Natural killer cell (primary cell): Measurements from ENCODE around the gene CITED4. TPM values are rescaled to one million over a fixed set of nuclear protein-coding genes. Genes with fewer than 3 reads are reported as not detected.
A peak's percentile ranks its signal among the peaks of the same experiment; 100 is the strongest.

Source experiments
- ATAC-seq, 3 donors: fragments of 150-1000 bp in 2 of 3; fragments of 200-7000 bp in 1 of 3; cut with Tn5 transposase; 1 replicate in 1 of 3; 2 replicates in 2 of 3; pipeline ENCODE4 v1.10.0; 2021; ENCODE audit warnings: mild to moderate bottlenecking in 2 of 3, moderate library complexity in 2 of 3
- DNase-seq, 2 donors: peaks; one replicate each; pipeline versions ENCODE4 v3.0.0 to v3.0.0-alpha.2; 2013 to 2021; ENCODE audit warnings: mixed read lengths in 1 of 2
- H3K27ac ChIP-seq: one replicate; pipeline ENCODE4 v1.5.1; 2013; ENCODE audit warnings: mild to moderate bottlenecking, low read length
- H3K27me3 ChIP-seq: one replicate; pipeline ENCODE4 v1.6.1; 2013; ENCODE audit warnings: low read length; ENCODE audit not compliant: control insufficient read depth, insufficient read depth
- H3K36me3 ChIP-seq: one replicate; pipeline ENCODE4 v1.6.1; 2013; ENCODE audit warnings: low read length; ENCODE audit not compliant: control insufficient read depth, insufficient read depth
- H3K4me1 ChIP-seq: one replicate; pipeline ENCODE4 v1.6.1; 2013; ENCODE audit warnings: low read length; ENCODE audit not compliant: control insufficient read depth, insufficient read depth
- H3K4me3 ChIP-seq: one replicate; pipeline ENCODE4 v1.5.1; 2013; ENCODE audit warnings: low read length
- H3K9me3 ChIP-seq: one replicate; pipeline ENCODE4 v1.6.1; 2013; ENCODE audit warnings: low read length; ENCODE audit not compliant: control insufficient read depth, insufficient read depth
- H3K27ac Mint-ChIP-seq, 2 donors: one replicate each; pipeline ENCODE4 v1.8.0; 2022; ENCODE audit warnings: mild to moderate bottlenecking in 2 of 2, mixed read lengths in 2 of 2, moderate library complexity in 1 of 2
- H3K27me3 Mint-ChIP-seq, 2 donors: one replicate each; pipeline ENCODE4 v1.8.0; 2022; ENCODE audit warnings: low read depth in 2 of 2, mixed read lengths in 2 of 2
- H3K36me3 Mint-ChIP-seq: one replicate; pipeline ENCODE4 v1.8.0; 2022; ENCODE audit warnings: mixed read lengths
- H3K4me1 Mint-ChIP-seq, 2 donors: one replicate each; pipeline ENCODE4 v1.8.0; 2022; ENCODE audit warnings: mixed read lengths in 2 of 2
- H3K4me3 Mint-ChIP-seq: one replicate; pipeline ENCODE4 v1.8.0; 2022; ENCODE audit warnings: mild to moderate bottlenecking, moderate library complexity, mixed read lengths
- H3K9me3 Mint-ChIP-seq, 2 donors: one replicate each; pipeline ENCODE4 v1.8.0; 2022; ENCODE audit warnings: mixed read lengths in 2 of 2
- WGBS: methylation state at CpG from one replicate; pipeline ENCODE4 v1.1.7; 2013; ENCODE audit warnings: missing lambda C conversion rate; ENCODE audit not compliant: insufficient coverage; 5-methylcytosine and 5-hydroxymethylcytosine counted together
- intact Hi-C: fragments of 100-400 bp; cut with micrococcal nuclease; formaldehyde crosslinking; loops from one replicate; pipeline ENCODE4 v1.14.2; 2022
- total RNA-seq, 4 donors: library from RNA; stranded (reverse); fragments of 120-200 nt in 1 of 4; gene quantifications; one replicate each; pipeline versions ENCODE4 v1.2.3 to v1.2.4, GENCODE V29; 2013 to 2022
- TF ChIP-seq, protein P1 (sequence below): fragments of 200-600 bp; IDR thresholded peaks from one replicate; pipeline ENCODE4 v1.8.0; 2022; ENCODE audit warnings: antibody characterized with exemption

Gene CITED4
- total RNA-seq, 3 donors from 2014 or later (not counting 1 experiment from before 2014, with no cell fraction given), result 3.5 to 7.7 (median 4.9) TPM

DNA sequence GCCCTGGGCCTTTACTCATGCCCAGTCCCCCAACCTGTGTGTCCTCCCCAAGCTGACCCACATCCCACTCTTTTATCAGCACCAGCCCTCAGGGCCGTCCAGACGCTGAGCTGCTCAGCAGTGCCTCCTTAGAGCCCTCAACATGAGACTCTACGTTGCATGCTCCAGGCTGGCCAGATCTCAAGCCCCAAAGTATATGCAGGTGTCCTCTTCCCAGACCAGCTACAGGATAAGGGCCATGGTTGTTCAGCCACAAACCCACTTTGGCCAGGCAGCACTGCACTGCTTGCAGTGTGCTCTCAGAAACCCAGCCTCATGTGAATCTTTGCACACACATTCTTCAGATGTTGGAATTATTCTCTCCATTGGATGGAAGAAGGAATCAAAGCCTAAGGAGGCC is 6.0 kb downstream of the CITED4 start:
- Histone ChIP-seq H3K27me3 (no peaks in the 10 kb centered on the region), H3K4me1 (peaks cover 7% of the 10 kb centered on the region), H3K27ac (no peak overlapping the region), H3K4me3 (no peak overlapping the region), H3K36me3 (no peaks in the 10 kb centered on the region), H3K9me3 (no peaks in the 10 kb centered on the region)
- intact Hi-C loops, result no loop called here
- Mint-ChIP-seq H3K27me3 (peaks cover 23 to 31% of the 10 kb centered on the region in 2 donors), H3K27ac (peak overlapping the region in 1 of 2 donors; percentile 29), H3K4me3 (no peak overlapping the region), H3K36me3 (no peaks in the 10 kb centered on the region), H3K9me3 (no peaks in the 10 kb centered on the region), H3K4me1 (peaks cover 0 to 5% of the 10 kb centered on the region in 2 donors)
- WGBS, result 92% methylated on average over 3 of the region's 3 CpGs
- ATAC-seq (no peak), DNase-seq (no peak)
- TF ChIP-seq, protein P1, sequence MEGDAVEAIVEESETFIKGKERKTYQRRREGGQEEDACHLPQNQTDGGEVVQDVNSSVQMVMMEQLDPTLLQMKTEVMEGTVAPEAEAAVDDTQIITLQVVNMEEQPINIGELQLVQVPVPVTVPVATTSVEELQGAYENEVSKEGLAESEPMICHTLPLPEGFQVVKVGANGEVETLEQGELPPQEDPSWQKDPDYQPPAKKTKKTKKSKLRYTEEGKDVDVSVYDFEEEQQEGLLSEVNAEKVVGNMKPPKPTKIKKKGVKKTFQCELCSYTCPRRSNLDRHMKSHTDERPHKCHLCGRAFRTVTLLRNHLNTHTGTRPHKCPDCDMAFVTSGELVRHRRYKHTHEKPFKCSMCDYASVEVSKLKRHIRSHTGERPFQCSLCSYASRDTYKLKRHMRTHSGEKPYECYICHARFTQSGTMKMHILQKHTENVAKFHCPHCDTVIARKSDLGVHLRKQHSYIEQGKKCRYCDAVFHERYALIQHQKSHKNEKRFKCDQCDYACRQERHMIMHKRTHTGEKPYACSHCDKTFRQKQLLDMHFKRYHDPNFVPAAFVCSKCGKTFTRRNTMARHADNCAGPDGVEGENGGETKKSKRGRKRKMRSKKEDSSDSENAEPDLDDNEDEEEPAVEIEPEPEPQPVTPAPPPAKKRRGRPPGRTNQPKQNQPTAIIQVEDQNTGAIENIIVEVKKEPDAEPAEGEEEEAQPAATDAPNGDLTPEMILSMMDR, result no peak

DNA sequence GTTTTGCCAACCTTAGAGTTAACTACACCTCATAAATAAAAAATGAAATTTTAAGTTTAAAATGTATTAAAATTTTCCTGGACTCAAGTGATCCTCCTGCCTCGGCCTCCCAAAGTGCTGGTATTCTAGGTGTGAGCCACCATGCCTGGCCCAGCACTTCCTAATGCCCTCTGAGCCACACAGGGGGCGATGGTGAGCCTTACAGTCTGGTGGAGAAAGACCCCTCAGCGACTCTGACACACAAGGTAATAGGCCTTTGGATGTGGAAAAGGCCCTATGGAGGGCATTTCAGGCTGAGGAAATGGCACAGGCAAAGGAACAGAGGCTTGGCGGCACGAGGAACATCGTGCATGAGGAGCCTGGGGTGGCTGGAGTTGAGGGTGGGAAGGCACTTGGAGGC is 6.7 kb downstream of the CITED4 start:
- peaks cover 0 to 2% of the 10 kb centered on the region in 2 donors for H3K4me1 Mint-ChIP-seq
- H3K27ac Mint-ChIP-seq, result no peak overlapping the region
- intact Hi-C loops, result no loop called here
- Histone ChIP-seq H3K27ac (no peak overlapping the region), H3K9me3 (no peaks in the 10 kb centered on the region), H3K4me1 (peaks cover under 1% of the 10 kb centered on the region), H3K27me3 (no peaks in the 10 kb centered on the region), H3K4me3 (no peak overlapping the region), H3K36me3 (no peaks in the 10 kb centered on the region)
- no peak for ATAC-seq
- H3K27me3 Mint-ChIP-seq, result peaks cover 23 to 26% of the 10 kb centered on the region in 2 donors
- H3K36me3 Mint-ChIP-seq, result no peaks in the 10 kb centered on the region
- H3K4me3 Mint-ChIP-seq, result no peak overlapping the region
- TF ChIP-seq, protein P1, result peak; percentile 25
- peak in 1 of 2 donors; percentile 46 for DNase-seq
- WGBS, result 83% methylated on average over 6 of the region's 6 CpGs
- no peaks in the 10 kb centered on the region for H3K9me3 Mint-ChIP-seq

DNA sequence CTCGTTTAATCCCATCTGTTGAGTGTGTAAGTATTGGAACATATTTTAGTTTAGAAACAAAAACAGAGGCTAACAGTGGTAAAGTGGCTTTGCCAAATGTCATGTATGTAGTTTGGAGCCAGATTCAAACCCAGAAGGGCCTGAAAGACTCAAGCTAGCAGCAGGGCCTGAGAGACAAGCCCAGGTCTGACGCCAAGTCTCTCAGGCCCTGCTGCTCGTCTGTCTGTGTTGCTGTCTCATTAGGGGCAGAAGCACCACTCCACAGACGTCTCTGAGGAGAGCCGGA is 8.3 kb downstream of the CITED4 start:
- Histone ChIP-seq H3K36me3 (no peaks in the 10 kb centered on the region), H3K4me3 (no peak overlapping the region), H3K4me1 (peaks cover 6% of the 10 kb centered on the region), H3K27me3 (no peaks in the 10 kb centered on the region), H3K27ac (no peak overlapping the region), H3K9me3 (no peaks in the 10 kb centered on the region)
- ATAC-seq, result no peak
- H3K9me3 Mint-ChIP-seq, result no peaks in the 10 kb centered on the region
- intact Hi-C loops, result no loop called here
- no peaks in the 10 kb centered on the region for H3K36me3 Mint-ChIP-seq
- H3K27ac Mint-ChIP-seq, result no peak overlapping the region
- TF ChIP-seq, protein P1, result no peak
- no peak for DNase-seq
- 87% methylated on average over 5 of the region's 5 CpGs for WGBS
- H3K4me1 Mint-ChIP-seq, result peaks cover 6 to 8% of the 10 kb centered on the region in 2 donors
- H3K4me3 Mint-ChIP-seq, result no peak overlapping the region
- H3K27me3 Mint-ChIP-seq, result peaks cover 9 to 11% of the 10 kb centered on the region in 2 donors

DNA sequence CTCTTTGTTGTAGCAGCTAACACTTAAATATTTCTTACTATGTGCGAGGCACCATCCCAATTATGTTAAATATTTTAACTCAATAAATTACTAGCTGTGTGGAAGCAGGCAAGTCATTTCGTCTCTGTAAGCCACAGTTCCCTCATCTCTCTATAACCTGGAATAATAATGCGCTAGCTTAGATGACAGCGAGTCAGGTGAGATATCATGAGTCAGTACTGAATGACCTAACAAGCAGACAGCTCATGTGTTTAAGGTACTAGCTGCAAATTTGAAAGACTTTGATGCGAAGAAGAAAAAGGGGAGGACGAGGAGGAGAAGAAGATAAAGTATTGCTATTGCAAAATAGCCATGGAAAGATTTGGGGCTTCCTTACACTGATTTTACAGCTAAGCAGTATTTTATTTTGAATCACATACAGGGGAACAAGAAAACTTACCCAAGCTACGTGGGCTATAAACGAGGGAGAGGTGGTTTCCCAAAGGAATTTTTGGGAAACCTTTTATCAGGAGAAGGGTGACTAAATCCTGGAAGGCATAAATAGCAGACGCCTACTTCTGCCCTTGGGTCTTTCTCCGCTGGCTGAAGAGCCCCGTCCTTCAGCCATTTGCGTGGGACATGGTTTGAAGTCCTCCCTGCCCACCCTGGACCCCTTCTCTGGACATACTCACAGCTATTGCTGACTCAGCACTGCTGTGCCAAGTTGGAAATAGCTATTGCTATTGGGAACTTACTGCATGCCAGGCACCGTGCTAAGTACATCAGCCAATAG is 8.9 kb downstream of the CITED4 start:
- no peaks in the 10 kb centered on the region for H3K36me3 Mint-ChIP-seq
- TF ChIP-seq, protein P1, result no peak
- H3K4me1 Mint-ChIP-seq, result peaks cover 6 to 8% of the 10 kb centered on the region in 2 donors
- Histone ChIP-seq H3K27me3 (no peaks in the 10 kb centered on the region), H3K4me1 (peaks cover 6% of the 10 kb centered on the region), H3K27ac (no peak overlapping the region), H3K9me3 (no peaks in the 10 kb centered on the region), H3K36me3 (no peaks in the 10 kb centered on the region), H3K4me3 (no peak overlapping the region)
- H3K27me3 Mint-ChIP-seq, result peaks cover 4 to 9% of the 10 kb centered on the region in 2 donors
- DNase-seq (no peak), ATAC-seq (no peak)
- H3K27ac Mint-ChIP-seq, result no peak overlapping the region
- no peak overlapping the region for H3K4me3 Mint-ChIP-seq
- 88% methylated on average over 12 of the region's 13 CpGs for WGBS
- intact Hi-C loops, result no loop called here
- no peaks in the 10 kb centered on the region for H3K9me3 Mint-ChIP-seq
